ENCODE data around the gene MINDY1.

The MINDY1 gene

GRCh38 chr1:151006327-151007052 is at the start of gene MINDY1:
TSS of gene MINDY1 (minus strand) at chr1:151006902. CDS start at chr1:151002617, 4,285 bp downstream.
- DNase-seq (ENCODE audit: low spot score) = peak; percentile 34

- DNase-seq (ENCODE audit: low spot score) = peak; percentile 68
Measured at GRCh38 chr1:151056149-151056548, 49.4 kb upstream of the MINDY1 start.

- DNase-seq (ENCODE audit: low spot score) = no peak
Measured at GRCh38 chr1:151055581-151055980, 48.9 kb upstream of the MINDY1 start.

GRCh38 chr1:151054971-151055547 is 48.4 kb upstream of the MINDY1 start:
- DNase-seq (ENCODE audit: low spot score) = no peak

- DNase-seq (ENCODE audit: low spot score) = no peak
Measured at GRCh38 chr1:151051356-151052009, 44.8 kb upstream of the MINDY1 start.

- no peak for DNase-seq (ENCODE audit: low spot score)
Measured at GRCh38 chr1:151050051-151050688, 43.5 kb upstream of the MINDY1 start.

GRCh38 chr1:151049458-151049857 is 42.8 kb upstream of the MINDY1 start:
- no peak for DNase-seq (ENCODE audit: low spot score)

GRCh38 chr1:151048645-151049032 is 41.9 kb upstream of the MINDY1 start:
- DNase-seq (ENCODE audit: low spot score) = no peak

GRCh38 chr1:151047925-151048644 is 41.4 kb upstream of the MINDY1 start:
- peak; percentile 54 for DNase-seq (ENCODE audit: low spot score)

GRCh38 chr1:151047591-151047924 is 40.9 kb upstream of the MINDY1 start, which contains the start of gene C1orf56:
TSS of gene C1orf56 (plus strand) at chr1:151047751. CDS start at chr1:151047848, 97 bp downstream.
- peak; percentile 54 for DNase-seq (ENCODE audit: low spot score)

- no peak for DNase-seq (ENCODE audit: low spot score)
Measured at GRCh38 chr1:151043163-151043562, 36.5 kb upstream of the MINDY1 start.

GRCh38 chr1:151039521-151039920 is 32.8 kb upstream of the MINDY1 start:
- DNase-seq (ENCODE audit: low spot score) = no peak

GRCh38 chr1:151037032-151037431 is 30.3 kb upstream of the MINDY1 start:
- no peak for DNase-seq (ENCODE audit: low spot score)

GRCh38 chr1:151036356-151036755 is 29.7 kb upstream of the MINDY1 start, which contains the start of gene BNIPL:
TSS of gene BNIPL (plus strand) at chr1:151036586. CDS start at chr1:151036726, 140 bp downstream.
- DNase-seq (ENCODE audit: low spot score) = no peak

GRCh38 chr1:151035167-151035566 is 28.5 kb upstream of the MINDY1 start:
- no peak for DNase-seq (ENCODE audit: low spot score)

GRCh38 chr1:151032164-151032563 is 25.5 kb upstream of the MINDY1 start:
- DNase-seq (ENCODE audit: low spot score) = no peak

GRCh38 chr1:151026460-151026859 is 19.8 kb upstream of the MINDY1 start:
- DNase-seq (ENCODE audit: low spot score) = no peak

- peak; percentile 88 for DNase-seq (ENCODE audit: low spot score)
Measured at GRCh38 chr1:151024540-151025146, 17.9 kb upstream of the MINDY1 start.

GRCh38 chr1:151013518-151013917 is 6.8 kb upstream of the MINDY1 start:
- DNase-seq (ENCODE audit: low spot score) = no peak

- no peak for DNase-seq (ENCODE audit: low spot score)
Measured at GRCh38 chr1:151012684-151013471, 6.2 kb upstream of the MINDY1 start.

Measured in CD4-positive, alpha-beta T cell treated with Interleukin-6 at 100 ng/mL for 8 hours (primary cell).